SIG-M5 treated with dmso at 0.1 percent for 504 hours (cell line): ENCODE results near the gene TNS1.

Experiments used
- DNase-seq: peaks from one replicate; lab custom pipeline; 2025; ENCODE audit not compliant: unreplicated experiment; lab: John Stamatoyannopoulos, UW

Gene TNS1

GRCh38 chr2:218017211-218018053 lies 14.6 kb upstream of the TNS1 start:
- no peak for DNase-seq

DNA sequence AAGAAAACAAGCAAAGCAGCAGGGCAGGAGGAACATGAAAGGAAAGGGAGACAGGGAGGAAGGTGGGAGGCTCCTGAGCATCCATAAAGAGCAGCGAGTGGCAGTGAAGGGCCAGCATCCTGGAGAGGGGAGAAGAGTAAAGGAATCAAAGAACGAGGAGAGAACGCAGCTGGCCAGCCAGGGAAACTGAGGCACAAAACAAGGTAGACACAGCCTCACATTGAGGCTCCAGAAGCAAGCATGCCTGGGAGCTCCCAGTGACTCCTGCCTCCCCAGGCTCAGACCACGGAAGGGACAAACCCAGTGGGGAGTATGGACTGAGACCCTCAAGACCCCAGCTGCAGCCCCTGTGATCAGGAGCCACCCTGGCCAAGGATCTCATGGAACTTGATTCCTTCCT lies 14.0 kb upstream of the TNS1 start:
- DNase-seq, result no peak

DNA sequence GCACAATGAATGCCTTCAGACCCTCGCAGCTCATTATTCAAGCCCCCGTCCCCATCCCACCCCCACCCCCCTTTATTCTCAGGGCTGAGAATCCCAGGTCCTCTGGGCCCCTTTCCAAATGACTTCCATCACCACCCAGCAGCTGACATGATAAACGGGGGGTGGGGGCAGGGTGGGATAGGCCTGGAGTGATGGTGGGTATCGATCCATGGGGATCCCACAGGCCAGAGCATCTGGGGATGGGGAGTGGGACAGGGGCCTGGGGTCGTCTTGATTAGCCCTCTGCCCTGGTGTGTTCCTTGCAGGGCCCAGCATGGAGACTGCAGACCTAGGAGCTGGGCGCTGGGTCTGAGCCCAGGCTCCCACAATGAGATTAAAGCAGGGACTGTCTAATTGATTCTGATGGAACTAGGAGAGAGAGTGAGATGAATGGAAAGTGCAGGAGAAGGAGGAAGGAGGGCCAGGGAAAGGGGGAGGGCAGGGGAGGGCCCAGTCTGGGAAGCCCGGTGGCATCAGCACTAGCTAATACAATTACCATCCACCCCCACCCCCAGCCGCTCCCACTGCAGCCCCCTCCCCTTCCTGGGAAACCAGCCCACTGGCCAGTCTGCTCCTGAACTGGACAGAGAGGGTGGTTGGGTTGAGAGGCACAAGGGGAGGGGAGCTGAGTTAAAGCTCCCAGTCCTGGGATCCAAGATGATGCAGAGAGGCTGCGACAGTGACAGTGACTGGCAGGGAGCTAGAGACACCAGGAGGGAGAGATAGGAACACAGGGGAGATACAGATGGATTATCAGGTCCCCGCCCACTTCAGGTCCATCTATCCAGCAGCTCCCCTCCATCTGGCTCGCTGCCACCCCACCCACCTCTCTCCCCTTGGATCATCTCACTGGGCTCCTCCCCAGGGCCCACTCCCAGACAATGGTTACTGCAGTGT lies 13.1 kb upstream of the TNS1 start:
- no peak for DNase-seq

DNA sequence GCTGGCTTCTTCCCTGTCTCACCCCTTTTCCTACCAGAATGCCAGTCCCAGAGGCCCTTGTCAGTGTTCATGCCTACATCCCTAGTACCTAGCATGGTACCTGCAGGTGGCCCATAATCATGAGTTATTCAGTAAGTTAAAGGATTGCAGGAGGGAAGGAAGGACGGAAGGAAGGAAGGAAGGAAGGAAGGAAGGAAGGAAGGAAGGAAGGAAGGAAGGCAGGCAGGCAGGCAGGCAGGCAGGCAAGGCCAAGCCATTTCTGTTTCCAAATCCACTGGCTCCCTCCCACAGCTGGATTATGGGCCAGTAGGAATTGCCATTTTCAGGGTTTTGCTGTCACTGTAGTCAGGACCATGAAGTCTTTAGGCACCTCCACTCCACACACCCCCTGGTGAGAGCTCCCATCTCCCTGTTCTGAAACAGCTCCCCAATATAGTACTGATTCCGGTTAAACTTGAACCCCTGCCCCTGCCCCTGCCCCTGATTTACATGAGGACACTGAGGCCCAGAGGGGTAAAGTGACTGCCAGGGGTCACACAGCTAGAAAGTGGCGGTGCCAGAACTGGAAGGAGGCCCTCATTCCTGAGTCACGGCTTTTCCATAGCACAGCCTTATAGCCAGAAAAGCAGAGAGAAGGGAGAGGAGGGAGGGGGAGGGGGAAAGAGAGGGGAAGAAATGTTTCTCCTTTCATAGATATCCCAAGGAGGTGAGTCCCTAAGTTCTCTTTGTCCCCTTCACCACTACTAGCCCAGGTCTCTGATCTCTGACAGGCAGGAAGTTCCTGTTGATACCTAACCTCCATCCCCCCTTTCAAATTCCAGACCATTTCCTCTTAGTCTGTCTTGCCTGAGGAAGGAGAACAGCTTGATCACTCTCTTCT lies 12.2 kb upstream of the TNS1 start:
- no peak for DNase-seq

DNA sequence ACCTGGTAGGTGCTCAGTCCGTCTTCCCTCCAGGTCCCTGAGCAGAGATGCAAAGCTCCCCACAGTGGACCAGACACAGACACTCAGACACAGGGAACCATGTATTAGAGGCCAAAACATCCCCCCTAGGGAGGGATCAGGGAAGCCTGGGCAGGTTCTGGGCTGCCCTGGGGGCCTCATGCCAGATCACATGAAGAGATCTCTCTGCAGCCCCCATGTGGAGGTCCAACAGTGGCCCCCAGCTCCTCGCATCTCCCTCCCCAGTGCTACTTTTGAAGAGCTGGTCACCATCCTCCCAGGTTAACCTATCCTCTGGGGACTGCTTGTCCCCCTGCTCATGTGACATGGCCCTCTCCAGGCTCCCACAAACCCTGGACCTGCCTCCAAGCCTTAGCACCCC lies 10.5 kb upstream of the TNS1 start:
- no peak for DNase-seq

DNA sequence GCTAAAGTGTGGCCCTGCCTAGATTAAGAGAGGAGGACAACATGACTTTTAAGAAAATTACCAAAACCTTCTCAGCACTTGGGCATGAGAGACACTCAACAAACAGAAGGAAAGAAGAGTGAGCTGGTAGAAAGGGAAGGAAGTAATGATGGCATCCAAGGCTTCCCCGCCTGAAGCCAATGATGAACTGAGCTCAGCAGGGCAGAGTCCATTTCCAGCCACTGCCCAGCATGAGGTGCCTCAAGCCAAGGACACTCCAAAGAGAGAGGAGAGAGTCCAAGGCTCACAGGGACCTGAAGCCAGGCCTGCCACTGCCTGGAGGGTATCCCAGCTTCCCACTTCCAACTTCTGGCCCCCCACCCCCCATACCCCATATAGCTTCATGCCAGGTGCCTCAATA lies 9.5 kb upstream of the TNS1 start:
- DNase-seq, result no peak

GRCh38 chr2:218011653-218012040 lies 8.9 kb upstream of the TNS1 start:
- no peak for DNase-seq

DNA sequence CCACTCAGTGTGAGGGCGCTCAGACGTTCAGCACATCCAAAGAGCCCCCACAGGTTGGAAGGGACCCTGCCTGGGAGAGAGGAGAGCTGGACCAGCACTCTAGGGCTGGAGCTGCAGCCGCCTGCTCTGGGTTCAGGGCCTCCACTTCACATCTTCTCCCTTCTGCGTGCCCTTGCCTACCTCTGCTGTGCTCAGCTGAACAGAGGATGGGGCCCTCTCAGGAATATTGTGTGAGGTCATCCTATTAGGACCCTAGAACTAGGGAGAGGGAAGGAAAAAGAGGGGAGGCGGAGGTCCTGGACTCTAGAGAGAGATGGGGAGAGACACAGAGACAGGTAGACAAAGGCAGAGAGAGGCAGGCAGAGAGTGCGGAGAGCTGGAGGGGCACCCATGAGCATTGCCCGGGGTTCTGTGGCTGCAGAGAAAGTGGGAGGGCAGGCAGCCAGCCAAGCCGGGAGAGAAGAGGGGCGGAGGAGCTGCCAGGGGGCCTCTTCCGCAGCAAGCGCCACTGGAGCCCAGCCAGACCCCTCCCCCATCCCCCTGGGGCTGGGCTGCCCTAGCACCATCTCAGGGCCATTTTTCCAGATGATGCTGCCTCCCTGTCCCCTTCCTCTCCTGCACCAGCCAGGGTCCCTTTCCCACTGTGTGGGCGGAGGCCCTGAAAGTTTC lies 8.3 kb upstream of the TNS1 start:
- DNase-seq, result no peak

- DNase-seq, result no peak
These were observed 7.6 kb upstream of the TNS1 start for GRCh38 chr2:218010140-218010983.

DNA sequence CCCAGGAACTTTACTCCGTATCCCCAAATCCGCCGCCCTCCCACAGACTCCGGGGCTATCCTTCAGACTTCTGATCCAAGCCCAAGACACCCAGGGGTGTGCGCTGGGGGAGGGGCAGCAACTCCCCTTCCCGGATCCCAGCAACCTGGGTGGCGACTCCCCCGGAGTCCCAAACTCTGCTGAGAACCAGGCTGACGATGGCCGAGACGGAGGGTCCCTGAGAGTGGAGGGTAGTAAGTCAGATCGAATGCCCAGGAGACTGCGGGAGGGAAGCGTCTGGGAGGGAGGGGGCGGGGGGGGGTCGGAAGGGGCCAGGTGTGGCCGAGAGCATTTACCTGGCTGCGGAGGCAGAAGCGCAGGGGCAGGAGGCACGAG lies 7.0 kb upstream of the TNS1 start:
- DNase-seq, result no peak

DNA sequence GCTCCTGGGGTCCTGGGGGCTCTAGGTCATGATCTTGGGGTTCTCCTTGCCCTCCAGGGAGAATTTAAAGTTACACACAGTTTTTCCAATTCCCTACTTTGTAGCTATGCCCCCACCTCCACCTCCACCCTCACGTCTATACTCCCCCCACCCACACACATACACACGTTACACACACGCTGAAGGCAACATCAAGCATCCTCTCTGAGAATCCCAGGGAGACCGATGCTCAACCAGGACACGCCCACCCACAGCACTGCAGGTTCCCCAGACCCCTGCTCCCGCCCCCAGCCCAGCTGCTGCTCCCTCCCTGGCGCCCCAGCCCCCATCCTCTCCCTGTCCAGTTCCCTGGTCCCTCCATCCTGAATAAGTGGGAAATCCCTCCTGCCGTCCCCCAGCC lies 6.4 kb upstream of the TNS1 start:
- DNase-seq, result no peak

DNA sequence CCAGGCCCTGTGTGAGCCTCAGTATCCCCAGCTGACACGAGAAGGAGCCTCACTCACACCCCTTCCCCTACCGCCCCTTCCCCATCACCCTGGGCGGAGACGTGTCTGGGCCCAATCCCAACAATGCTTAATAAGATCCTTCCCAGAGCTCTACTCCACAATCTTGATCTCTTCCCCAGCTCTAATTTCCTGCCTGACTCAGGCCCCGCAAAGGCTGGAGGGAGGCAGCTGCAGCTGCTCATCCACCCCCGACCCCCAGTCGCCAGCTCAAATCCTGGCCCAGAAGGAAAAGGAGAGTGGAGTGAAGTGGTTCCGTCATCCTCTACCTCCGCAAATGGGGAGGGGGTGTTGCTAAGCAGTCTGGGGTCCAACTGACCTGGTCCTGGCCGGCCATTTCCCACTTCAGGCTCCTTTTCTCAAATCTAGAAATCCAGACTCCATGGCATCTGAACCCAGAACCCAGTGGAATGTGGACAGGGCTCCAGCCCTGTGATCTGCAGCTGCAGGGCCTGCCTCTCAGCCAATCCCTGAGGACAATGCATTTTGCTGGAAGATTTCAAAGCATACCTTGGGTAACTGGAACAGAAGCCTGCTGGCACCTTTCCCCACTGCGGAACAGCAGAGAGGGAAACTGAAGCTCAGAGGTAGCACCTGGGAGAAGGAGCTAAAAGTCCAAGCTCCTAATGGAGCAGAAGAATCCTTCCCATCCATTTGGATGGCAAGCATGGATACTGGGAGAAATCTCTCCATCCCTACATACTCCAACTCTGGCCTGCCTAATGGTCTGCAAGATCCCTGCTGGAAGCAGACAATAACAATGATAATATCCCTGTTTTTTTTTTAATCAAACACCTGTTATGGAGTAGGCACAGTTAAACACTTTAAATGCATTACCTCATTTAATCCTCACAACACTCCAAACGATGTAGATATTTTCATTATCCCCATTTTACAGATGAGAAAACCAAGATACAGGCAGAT lies 5.6 kb upstream of the TNS1 start:
- no peak for DNase-seq

DNA sequence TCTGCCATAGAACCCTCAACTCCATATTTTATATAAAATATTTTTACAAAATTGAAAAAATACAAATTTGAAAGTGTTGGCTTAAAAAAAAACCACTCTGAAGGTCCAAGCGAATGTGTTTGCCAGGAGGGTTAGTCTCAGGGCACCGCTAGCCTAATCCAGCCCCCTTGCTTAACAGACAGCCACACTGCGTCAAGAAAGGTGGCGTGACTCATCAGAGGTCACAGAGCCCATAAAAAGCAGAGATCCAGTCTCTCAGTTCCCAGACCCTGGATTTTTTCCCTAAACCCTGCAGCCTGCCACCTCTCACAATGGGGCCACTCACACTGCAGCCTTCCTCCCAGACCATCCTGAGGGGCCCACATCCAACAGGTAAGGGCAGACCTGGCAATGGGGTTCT lies 3.9 kb upstream of the TNS1 start:
- DNase-seq, result no peak

GRCh38 chr2:218005486-218005885 lies 2.7 kb upstream of the TNS1 start:
- DNase-seq, result no peak

GRCh38 chr2:218005028-218005427 lies 2.2 kb upstream of the TNS1 start:
- DNase-seq, result no peak

DNA sequence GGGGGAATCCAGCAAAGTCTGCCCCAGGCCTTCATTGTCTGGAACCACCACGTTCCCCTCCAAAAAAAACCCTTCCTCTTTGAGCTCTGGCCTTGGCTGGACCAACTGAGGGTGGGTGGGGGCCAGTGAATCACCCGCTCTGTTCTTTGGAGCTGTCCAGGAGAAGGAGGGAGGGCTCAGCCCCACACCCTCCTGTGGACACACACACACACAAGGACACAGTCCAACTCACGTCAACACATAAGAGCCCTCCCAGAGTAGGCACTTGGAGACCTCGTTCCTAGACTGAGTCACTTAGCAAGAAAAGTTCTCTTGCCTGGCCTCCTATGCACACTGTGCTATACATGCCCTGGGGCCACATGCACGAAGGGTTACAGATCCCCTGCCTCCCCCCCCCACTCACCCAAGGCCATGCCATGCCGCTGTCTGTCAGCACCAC lies 1.2 kb upstream of the TNS1 start:
- DNase-seq, result no peak

DNA sequence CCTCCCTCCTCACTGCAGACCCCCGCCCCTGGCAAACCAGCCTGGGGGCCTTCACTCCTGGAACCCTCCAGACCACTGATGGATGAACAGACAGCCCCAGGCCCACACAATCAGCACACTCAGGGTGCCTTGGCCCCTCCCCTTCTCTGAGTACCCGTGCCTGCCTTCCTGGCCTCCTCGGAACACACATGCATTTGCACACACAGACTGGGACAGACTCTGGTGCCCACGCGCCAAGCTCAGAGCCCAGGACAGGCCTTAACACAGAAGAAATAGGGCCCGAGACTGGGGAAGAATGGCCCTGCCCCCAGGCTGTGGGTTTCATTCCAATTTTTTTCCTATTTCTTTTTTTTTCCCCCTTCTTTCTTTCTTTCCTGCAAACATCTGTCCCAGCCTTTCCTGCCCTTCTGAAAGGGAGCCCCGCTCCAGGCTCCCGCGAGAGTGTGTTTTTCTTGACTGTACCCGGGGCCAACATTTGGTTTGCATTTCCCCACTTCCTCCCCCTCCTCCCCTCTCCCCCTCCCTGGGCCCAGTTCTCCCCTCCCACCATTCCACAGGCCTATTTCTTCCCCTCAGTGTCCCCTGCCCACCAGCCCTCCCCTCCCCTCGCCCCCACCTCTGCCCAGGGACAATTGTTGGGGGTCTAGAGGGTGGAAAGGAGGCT lies 618 bp upstream of the TNS1 start:
- DNase-seq, result no peak
